8988T (cell line): ENCODE data around the gene NR2C1.

Source experiments
- DNase-seq: peaks from one replicate; pipeline ENCODE4 v3.0.0; 2011

NR2C1 gene

DNA sequence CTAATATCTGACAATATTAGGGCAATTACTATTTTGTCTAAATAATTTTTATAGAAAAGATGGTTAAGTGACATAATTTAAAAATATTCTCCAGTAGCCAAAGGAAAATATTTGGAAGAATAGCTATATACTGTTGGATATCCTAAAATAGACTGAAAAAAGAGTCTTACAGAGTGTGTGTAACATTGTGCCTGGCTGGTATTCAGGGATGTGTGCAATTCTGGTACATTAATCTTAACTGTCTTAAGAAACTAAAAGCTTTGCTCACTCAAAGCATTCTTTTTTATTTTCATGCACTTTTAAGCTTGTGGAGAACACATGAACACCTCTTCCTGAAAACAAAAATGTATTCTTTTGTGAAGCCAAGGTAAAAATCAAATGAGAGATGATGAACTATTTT, 10.1 kb upstream of the NR2C1 start:
- DNase-seq: no peak

DNA sequence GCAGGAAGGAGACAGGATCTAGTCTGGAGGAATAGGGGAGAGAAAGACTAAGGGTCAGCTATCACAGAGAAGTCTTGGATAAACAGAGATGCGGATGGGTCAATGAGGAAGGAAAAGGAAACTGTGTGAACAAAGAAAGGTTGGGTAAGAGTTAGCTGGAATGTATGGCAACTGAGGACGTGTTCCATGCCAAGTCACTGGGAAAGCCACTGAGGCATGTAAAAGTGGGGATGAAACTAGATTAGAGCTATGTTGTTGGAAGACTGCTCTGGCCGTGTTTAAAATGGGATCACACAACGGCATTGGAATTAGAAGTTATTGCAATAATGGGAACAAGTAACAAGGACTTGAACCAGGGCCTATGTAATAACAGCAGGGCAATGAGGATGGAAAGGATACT, 3.9 kb upstream of the NR2C1 start:
- DNase-seq: no peak

DNA sequence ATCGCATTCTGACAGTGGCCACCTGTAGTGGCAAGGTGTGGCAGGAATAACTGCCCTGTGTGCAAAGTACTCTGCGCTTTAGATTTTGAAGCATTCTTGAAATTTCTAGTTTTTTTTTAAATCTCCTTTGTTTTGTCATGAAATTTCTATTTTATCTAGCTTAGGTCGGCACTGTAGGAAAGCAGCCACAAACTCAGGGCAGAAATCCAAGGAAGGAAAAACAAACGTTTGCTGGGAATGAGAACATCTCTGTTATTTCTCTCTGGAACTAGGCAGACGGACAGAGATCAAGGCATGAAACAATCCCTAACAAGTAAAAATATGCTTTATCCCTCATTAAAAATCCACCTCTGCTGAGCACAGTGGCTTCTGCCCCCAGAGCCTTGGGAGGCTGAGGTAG, 1.3 kb upstream of the NR2C1 start:
- DNase-seq: no peak

DNA sequence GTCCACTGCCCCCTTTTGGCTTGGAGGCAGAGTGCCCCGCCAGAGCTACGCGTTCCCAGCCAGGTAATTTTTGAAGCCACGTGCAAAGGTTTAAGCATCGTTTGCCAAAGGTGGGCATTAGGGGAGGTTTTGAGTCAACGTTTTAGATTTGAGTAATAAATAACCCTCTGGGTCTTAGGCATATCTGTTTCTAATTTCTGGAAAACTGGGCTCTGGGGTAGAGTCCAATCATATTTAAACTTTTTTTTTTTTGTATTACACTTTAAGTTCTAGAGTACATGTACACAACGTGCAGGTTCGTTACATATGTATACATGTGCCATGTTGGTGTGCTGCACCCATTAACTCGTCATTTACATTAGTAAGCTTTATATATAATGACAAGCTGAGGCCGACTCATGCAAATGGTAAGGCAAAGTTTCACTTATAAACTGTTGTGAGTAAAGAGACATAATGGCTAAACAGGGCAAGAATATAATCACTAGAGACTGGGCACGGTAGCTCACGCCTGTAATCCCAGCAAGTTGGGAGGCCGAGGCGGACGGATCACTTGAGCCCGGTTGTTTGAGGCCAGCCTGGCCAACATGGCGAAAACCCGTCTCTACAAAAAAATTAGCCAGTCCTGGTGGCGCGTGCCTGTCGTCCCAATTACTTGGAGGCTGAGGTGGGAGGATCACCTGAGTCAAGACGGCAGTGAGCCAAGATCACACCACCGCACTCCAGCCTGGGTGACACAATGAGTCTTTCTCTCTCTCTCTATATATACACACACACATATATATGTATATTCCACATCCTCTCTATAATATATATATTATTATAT, 491 bp upstream of the NR2C1 start:
- DNase-seq: no peak

DNA sequence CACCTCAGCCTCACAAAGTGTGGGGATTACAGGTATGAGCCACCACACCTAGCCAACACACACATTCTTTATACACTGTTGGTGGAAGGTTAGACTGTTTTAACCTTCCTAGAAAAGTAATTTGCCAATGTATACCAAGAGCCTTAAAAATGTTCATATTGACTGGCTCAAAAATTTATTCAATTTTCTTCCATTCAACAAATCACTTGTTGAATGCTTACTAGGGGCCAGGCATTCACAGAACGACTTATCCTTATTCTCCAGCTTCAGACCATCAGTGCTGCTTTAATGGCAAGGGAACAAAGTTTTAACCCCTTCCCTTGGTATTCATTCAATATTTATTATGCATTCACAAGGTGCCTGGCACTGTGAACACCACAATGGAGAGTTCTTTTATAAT, 3.0 kb downstream of the NR2C1 start:
- DNase-seq: no peak

DNA sequence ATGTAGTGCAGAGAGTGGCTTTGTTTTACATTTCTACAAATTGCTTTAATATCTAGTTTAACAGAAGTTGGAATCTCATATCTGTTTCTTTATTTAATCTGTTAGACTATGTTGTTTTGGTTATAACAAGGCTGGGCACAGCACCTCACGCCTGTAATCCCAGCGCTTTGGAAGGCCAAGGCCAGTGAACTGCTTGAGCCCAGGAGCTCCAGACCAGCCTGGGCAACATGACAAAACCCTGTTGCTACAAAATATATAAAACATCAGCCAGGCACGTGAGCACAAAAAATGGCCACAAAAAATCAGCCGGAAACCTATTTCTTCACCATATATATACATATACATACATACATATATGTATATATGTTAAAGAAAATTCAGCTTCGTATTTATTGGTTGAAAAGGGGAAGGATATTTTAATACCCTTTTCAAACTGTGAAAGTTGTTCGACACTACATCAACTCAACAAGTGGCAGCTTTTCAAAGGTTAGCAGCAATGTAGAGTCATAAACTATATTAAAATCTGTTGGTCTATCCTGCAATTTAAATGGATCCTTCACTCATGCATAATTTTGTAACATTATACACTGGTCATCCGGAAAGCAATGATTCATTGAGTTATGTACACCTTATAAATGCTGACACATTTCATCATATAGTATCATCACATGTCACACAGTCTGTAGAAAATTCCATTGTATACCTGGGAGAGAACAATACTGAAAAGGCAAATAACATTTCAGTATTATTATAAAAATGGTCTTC, 7.1 kb downstream of the NR2C1 start:
- DNase-seq: no peak

DNA sequence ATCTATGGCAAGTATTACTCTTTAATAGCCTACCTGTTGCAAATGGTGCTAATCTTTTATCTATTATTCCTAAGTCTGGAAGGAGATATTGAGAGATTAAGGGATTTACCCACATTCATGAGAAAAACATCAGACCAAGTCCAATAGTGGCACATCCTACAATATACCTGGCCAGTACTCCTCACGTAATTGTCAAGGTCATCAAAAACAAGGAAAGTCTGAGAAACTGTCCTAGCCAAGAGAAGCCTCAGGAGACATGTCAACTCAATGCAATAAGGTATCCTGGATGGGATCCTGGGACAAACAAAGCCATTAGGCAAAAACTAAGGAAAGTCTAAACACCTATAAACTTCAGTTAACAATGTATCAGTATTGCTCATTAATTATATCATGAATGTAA, 12.5 kb downstream of the NR2C1 start:
- DNase-seq: no peak

DNA sequence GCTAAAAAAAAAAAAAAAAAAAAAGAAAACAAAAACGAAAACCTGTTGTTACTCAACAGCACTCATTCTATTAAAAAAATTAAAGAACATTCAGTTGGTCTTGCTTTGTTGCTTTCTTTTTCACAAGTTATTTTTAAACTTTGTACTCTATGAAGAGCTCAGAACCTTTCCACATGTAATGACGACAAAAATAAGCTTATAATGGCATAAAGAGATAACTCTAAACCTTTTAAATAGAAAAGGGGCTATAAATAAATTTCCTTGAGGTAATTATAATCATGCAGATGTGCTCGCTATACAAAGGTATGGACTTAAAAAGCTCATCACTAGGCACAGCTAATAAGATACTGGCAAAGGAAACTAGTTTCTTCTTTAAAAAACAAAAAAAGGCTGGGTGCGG, 13.4 kb downstream of the NR2C1 start:
- DNase-seq: no peak

DNA sequence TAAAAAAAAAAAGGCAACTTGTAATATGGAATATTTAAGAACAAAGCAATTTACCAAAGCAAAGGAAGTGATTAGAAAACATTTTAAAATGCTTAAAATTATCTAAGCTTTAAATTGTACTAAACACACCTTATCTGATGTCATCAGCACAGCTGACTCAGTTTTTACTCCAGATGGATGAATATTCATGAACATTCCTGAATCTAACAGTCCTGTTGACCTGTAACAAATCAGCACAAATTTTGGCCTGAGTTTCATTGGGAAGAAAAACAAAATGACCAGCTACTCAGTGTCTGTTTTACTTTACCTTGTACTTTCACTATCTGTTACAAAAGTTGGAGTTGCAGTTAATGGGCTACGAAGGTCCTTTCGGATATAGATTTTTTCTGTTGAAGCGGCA, 16.0 kb downstream of the NR2C1 start:
- no peak for DNase-seq

DNA sequence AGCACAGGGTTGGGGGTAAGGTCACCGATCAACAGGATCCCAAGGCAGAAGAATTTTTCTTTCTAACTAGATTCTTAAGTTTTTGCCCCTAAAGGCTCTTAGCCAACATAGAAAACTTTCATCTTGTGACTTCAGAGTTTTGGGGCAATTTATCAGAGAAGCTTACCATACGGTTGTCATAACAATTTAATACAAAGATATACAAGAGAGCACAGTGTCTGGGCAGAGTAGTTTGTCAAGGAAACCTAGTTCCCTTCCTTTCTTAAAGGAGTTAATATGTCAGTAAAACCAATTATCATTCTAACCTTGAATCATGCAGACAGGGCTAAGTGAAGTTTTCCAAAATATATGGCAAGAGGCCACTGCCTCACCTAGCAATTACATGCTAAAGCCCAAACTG, 18.4 kb downstream of the NR2C1 start:
- no peak for DNase-seq

DNA sequence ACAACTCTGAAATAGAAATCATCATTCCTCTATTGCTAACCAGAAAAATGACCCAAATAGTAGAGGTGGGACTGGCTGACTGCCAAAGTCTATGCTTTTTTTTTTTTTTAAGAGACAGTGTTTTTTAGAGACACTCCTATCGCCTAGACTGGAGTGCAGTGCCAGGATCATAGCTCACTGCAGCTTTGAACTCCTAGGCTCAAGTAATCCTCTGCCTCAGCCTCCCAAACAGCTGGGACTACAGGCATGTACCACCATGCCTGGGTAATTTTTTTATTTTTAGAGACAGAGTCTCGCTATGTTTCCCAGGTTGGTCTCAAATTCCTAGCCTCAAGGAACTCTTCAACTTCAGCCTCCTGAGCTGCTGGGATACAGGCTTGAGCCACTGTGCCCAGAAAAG, 19.2 kb downstream of the NR2C1 start:
- DNase-seq: no peak

DNA sequence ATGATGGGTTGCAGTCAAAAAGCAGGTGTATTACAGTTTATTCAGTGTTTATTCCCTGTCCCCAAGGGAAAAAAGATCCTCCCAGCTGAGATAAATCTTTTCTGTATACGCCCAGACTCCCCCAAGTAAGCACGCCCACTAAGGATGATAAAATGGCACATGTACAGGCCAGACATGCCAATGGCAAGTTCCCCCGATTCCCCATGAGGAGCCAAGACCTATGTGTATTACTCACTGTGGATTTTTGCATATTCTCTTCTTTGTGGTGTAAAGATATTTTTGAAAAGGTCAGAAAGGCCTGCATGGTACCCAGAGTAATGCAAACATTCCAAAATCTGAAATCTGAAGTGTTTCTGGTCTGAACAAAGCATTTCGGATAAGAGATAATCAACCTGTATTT, 22.2 kb downstream of the NR2C1 start:
- no peak for DNase-seq

DNA sequence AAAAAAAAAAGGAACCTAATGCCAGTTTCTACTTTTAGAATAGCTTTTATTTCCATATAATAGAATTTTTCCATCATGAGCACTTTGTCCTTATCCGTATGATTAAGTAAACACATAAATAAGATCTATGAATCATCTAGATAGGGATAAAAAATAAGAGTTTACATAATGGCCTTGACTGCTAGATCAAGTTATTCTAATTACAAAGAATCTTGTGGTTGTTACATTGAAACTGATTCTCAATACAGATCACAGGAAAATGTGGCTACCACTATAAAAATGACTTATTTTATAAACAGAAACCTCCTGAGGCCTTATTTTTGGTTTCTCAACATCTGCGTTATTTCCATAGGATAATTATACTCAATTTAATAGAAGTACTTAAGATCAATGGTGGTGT, 35.5 kb downstream of the NR2C1 start:
- DNase-seq: no peak

DNA sequence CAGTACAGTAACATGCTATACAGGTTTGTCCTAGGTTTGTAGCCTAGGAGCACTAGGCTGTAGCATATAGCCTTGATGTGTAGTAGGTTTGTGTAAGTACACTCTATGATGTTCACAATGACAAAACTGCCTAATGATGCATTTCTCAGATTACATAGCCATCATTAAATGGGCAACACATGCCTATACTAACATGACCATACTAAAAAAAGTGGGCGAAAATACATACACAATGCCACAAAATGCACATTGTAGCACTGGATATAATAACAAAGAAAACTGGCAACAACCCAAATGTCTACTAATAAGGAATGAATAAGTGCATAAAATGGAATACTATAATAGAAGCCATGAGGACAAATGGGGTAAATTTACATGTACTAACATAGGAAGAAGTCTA, 38.7 kb downstream of the NR2C1 start:
- no peak for DNase-seq

DNA sequence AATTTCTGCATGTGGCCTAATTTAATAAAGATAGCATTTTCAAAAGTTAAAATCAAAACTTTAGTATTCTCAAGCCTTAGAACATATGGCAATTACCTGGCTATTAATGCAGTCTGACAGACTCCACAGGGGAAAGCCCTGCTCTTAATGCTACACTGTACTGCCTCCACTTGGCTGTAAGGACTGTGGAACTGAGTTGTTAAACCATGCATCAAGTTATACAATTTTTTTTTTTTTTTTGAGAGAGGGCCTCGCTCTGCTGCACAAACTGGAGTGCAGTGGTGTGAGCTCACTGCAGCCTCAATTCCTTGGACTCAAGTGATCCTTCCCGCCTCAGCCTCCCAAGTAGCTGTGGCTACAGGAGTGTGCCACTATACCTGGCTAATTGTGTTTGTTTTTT, 50.9 kb downstream of the NR2C1 start:
- DNase-seq: no peak

DNA sequence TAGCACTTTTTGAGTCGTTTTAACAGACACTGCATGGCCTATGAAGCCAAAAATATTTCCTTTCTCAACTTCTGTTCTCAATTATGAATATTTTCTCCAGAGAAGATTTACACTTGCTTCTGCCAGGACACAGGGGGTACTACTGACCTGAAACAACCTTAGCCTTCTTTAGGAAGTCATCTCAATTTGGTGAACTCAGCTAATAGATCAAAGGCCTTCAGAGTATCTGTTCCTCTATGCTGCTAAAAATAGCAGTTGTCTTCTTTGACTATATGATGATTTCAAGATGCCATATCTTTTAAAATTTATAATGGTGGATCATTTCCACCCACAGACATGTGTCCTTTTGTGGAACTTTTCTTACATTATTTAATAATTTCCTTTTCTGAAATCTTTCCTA, 55.9 kb downstream of the NR2C1 start:
- DNase-seq: no peak

DNA sequence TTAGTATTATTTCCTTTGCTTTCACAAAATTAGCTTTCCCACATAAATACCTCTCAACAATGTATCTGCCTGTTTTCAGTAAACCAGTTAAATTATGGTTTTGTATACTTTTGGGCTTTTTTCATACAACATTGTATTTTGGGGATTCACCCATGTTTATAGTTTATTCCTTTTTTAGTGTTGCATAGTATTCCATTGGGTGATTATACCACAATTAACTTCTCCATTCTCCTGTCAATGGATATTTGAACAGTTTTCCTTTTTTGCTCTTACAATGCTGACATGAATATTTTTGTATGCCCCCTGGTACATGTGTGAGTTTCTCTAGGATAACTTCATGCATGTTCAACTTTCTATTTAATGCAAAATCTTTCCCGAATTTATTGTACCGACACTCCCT, 57.3 kb downstream of the NR2C1 start:
- no peak for DNase-seq

DNA sequence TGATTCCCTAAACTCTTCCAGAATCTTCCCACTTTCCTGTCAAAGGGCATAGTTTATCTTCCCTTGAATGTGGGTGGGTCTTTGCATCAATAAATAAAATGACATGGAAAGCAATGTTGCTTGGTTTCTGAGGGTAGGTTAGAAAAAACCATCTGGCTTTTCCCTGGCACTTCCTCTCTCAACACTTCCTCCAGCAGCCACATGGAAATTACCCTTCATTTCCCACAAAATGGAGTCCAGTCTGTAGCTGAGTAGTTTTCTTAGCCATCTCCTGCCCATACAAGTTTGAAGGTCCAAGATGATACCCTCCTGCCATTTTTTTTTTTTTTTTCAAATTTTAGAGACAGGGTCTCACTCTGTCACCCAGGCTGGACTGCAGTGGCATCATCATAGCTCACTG, 58.9 kb downstream of the NR2C1 start:
- no peak for DNase-seq

DNA sequence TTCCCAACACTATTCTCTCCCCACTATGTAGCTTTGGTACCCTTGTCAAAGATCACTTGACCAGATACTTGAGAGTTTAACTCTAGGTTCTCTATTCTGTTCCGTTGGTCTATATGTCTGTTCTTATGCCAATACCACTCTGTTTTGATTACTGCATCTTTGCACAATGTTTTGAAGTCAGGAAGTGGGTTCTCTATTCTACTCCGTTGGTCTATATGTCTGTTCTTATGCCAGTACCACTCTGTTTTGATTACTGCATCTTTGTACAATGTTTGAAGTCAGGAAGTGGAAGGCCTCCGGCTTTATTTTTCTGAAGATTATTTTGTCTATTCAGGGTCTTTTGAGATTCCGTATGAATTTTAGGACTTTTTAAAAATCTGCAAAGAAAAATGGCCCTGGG, 67.2 kb downstream of the NR2C1 start:
- DNase-seq: no peak

DNA sequence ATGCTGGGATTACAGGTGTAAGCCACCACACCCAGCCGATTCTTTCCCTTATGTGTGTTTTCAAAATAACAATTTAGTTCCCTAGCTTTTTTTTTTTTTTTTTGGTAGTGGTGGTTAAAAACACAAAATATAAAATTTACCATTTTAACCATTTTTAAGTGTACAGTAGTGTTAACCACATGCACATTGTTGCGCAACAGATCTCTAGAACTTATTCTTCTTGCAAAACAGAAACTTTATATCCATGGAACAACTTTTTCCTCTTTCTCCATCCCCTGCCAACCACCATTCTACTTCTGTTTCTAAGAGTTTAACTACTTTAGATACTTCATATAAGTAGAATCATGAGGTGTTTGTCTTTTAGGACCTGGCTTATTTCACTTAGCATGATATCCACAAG, 68.8 kb downstream of the NR2C1 start:
- DNase-seq: no peak

DNA sequence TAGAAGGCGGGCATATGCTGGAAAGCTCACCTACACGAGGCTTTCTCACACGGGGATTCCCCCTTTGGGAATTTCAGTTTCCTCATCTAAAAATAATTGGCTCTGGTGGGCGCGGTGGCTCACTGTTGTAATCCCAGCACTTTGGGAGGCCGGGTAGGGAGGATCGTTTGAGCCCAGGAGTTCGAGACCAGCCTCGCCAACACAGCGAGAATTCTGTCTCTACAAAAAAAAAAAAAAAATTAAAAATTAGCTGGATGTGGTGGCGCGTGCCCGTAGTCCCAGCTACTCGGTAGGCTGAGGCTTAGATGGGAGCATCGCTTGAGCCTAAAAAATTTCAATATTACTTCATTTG, 69.5 kb downstream of the NR2C1 start:
- no peak for DNase-seq

DNA sequence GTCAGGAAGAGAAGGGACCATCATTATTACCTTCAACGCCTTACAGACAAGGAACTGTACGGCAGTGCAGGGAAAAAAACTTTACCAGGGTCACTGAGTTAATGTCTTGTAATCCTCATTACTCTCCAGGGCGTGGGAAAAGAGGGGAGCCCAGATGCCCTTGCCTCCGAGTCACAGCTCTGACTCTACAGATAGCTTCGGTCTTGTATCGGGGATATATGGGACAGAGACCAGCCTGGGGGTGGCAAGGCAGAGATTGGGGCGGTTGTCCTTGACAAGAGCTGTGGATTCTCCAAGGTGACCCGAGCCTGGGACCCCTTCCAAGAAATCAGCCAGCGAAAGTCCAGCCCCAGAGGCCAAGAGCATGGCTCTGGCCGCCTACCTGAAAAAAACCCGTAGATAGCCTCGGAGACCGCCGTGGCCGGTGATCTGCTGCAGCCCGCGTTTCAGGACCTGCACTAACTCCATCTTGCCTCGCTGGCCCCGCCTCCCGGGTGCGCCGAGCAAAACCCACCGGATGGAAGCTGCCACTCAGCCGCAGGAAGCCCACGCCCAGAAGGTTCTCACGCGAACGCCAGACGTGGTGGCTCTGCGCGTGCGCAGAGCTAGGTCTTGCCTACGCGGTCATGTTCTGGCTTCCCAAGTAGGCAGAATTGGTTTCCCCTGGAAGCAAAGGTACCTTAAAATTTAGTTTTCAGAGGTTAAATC, 70.1 kb downstream of the NR2C1 start, which contains the start of gene NDUFA12:
TSS of gene NDUFA12 (minus strand) at position 485 of the 708 bp plus-strand sequence. CDS start at position 468, 17 bp downstream.
- DNase-seq: peak; percentile 46

DNA sequence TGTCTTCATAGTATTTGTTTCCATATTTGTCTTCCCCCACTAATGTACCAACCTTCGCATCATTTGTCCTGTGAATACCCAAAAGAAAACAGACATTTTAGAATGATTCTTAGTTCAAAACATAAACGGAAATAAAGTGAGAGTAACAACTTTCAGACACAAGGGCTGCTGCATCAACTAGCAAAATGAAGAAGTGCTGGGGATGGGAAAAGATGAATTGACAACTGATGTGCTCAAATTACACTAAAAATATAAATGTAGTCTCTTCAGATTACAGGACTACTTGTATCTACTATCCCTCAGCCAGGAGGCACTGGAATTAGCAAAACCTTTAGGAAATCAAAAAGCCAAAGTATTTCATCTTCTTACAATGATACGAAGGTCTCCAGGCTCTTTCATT, 70.7 kb downstream of the NR2C1 start:
- DNase-seq: no peak

DNA sequence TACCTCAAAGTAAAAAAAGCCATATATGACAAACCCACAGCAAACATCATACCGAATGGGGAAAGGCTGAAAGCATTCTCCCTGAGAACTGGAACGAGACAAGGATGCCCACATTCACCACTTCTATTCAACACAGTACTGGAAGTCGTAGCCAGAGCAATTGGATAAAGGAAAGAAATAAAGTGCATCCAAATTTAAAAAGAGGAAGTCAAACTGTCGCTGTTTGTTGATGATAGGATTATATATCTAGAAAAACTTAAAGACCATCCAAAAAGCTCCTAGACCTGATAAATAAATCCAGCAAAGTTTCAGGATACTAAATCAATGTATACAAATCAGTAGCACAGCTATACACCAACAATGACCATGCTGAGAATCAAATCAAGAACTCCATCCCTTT, 75.1 kb downstream of the NR2C1 start:
- no peak for DNase-seq
